Endothelial cell of umbilical vein (primary cell): ENCODE data around the gene GSPT2.

ENCODE experiments used
- EZH2 ChIP-seq: IDR thresholded peaks from 2 replicates; pipeline ENCODE4 v1.6.1; 2012; ENCODE audit warnings: borderline replicate concordance, low read depth, mild to moderate bottlenecking, moderate library complexity, low read length, inconsistent platforms; ENCODE audit not compliant: severe bottlenecking
- GATA2 ChIP-seq: IDR thresholded peaks from 2 replicates; pipeline ENCODE4 v1.7.0; 2011; ENCODE audit warnings: low read depth, mild to moderate bottlenecking, moderate library complexity, mixed read lengths, low read length; ENCODE audit not compliant: insufficient read length, insufficient read depth
- MYC ChIP-seq: IDR thresholded peaks from one replicate; pipeline ENCODE4 v1.6.1; 2011; ENCODE audit warnings: mild to moderate bottlenecking, low read depth, low read length
- POLR2A ChIP-seq: IDR thresholded peaks from 2 replicates; pipeline ENCODE4 v1.6.1; 2012; ENCODE audit warnings: low read depth, mild to moderate bottlenecking, control low read depth, low read length
- POLR2AphosphoS5 ChIP-seq: IDR thresholded peaks from 2 replicates; pipeline ENCODE4 v1.6.1; 2012; ENCODE audit warnings: low read depth, mild to moderate bottlenecking, control low read depth, low read length, moderate library complexity; ENCODE audit not compliant: insufficient read depth
- TF ChIP-seq, protein P1 (sequence below), 2 donors: IDR thresholded peaks; 1 replicate in 1 of 2; 2 replicates in 1 of 2; pipeline ENCODE4 v1.5.1; 2011; ENCODE audit warnings: low read length in 2 of 2, mild to moderate bottlenecking in 2 of 2, moderate library complexity in 2 of 2, control low read depth in 1 of 2, inconsistent platforms in 1 of 2, low read depth in 1 of 2; ENCODE audit not compliant: insufficient read depth in 1 of 2; ENCODE audit errors: extremely low read depth in 1 of 2

GRCh38 chrX:51743179-51743957 lies at the start of gene GSPT2:
- TF ChIP-seq POLR2A = peak; percentile 58
- TF ChIP-seq, protein P1, sequence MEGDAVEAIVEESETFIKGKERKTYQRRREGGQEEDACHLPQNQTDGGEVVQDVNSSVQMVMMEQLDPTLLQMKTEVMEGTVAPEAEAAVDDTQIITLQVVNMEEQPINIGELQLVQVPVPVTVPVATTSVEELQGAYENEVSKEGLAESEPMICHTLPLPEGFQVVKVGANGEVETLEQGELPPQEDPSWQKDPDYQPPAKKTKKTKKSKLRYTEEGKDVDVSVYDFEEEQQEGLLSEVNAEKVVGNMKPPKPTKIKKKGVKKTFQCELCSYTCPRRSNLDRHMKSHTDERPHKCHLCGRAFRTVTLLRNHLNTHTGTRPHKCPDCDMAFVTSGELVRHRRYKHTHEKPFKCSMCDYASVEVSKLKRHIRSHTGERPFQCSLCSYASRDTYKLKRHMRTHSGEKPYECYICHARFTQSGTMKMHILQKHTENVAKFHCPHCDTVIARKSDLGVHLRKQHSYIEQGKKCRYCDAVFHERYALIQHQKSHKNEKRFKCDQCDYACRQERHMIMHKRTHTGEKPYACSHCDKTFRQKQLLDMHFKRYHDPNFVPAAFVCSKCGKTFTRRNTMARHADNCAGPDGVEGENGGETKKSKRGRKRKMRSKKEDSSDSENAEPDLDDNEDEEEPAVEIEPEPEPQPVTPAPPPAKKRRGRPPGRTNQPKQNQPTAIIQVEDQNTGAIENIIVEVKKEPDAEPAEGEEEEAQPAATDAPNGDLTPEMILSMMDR (IDR thresholded peaks at IDR 0.05; ENCODE audit: extremely low read depth in 1 of 2, insufficient read depth in 1 of 2, low read depth in 1 of 2, low read length in 2 of 2) = no peak
- TF ChIP-seq EZH2 = no peak
- TF ChIP-seq POLR2AphosphoS5 = peak; percentile 45
- TF ChIP-seq GATA2 = no peak
- no peak for TF ChIP-seq MYC
